GM12891 (cell line): Measurements from ENCODE around the gene PSMD3.

ENCODE experiments used
- DNase-seq: peaks from one replicate; pipeline ENCODE4 v3.0.0; 2011; ENCODE audit warnings: low spot score; ENCODE audit not compliant: insufficient read length
- FAIRE-seq: peaks from 2 replicates; lab custom pipeline; 2011; peaks lifted over from hg19 to GRCh38; lab: Jason Lieb, UNC
- PAX5 ChIP-seq: IDR thresholded peaks from 2 replicates; pipeline ENCODE4 v1.6.1; 2011; ENCODE audit warnings: low read length, moderate library complexity, mild to moderate bottlenecking; ENCODE audit not compliant: insufficient read depth, severe bottlenecking
- POLR2A ChIP-seq: IDR thresholded peaks from 2 replicates; pipeline ENCODE4 v1.6.1; 2011; ENCODE audit warnings: low read depth, low read length, control low read depth
- POLR2AphosphoS5 ChIP-seq: IDR thresholded peaks from 2 replicates; pipeline ENCODE4 v1.6.1; 2011; ENCODE audit warnings: low read depth, low read length, control low read depth
- POU2F2 ChIP-seq: IDR thresholded peaks from 2 replicates; pipeline ENCODE4 v1.6.1; 2011; ENCODE audit warnings: low read depth, mild to moderate bottlenecking, control low read depth, low read length, moderate library complexity
- SPI1 ChIP-seq: IDR thresholded peaks from 2 replicates; pipeline ENCODE4 v1.6.1; 2011; ENCODE audit warnings: low read depth, low read length, control low read depth
- TAF1 ChIP-seq: IDR thresholded peaks from 2 replicates; pipeline ENCODE4 v1.6.1; 2011; ENCODE audit warnings: low read depth, low read length, control low read depth

Gene PSMD3

GRCh38 chr17:39962642-39963220, 17.9 kb upstream of the PSMD3 start, which contains the start of gene GSDMA:
TSS of gene GSDMA (plus strand) at chr17:39963004. CDS start at chr17:39965688, 2,684 bp downstream.
- FAIRE-seq (no peak), DNase-seq (no peak)
- TF ChIP-seq POLR2A (no peak), SPI1 (no peak), POLR2AphosphoS5 (no peak), TAF1 (no peak), PAX5 (no peak), POU2F2 (no peak)

DNA sequence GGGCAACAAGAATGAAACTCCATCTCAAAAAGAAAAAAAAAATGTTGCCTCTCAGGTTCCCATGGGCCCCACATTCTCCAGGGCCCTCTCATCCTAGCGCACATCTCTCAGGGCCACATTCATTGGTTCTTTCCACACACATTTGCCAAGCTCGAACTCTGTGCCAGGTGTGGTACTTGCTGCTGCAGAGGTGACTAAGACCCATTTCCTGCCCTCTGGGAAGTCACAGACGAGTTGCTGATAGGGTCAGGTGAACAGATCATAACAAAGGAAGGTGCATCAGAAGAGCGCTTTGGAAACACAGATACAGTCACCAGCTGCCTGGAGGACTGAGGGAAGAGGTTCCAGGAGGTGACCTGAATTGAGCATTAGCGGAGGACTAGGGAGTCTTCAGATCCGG, 16.8 kb upstream of the PSMD3 start:
- FAIRE-seq (no peak), DNase-seq (no peak)
- TF ChIP-seq TAF1: no peak
- no peak for TF ChIP-seq POLR2AphosphoS5
- no peak for TF ChIP-seq PAX5

- FAIRE-seq (no peak), DNase-seq (no peak)
- no peak for TF ChIP-seq SPI1
- TF ChIP-seq POLR2AphosphoS5: no peak
- no peak for TF ChIP-seq POU2F2
- no peak for TF ChIP-seq PAX5
- no peak for TF ChIP-seq TAF1
- no peak for TF ChIP-seq POLR2A
Measured at GRCh38 chr17:39965017-39965699, 15.4 kb upstream of the PSMD3 start.

GRCh38 chr17:39966771-39967170, 13.8 kb upstream of the PSMD3 start:
- no peak for FAIRE-seq
- DNase-seq: no peak
- TF ChIP-seq PAX5: no peak
- no peak for TF ChIP-seq POLR2A
- no peak for TF ChIP-seq SPI1
- no peak for TF ChIP-seq TAF1
- TF ChIP-seq POLR2AphosphoS5: no peak
- no peak for TF ChIP-seq POU2F2

DNA sequence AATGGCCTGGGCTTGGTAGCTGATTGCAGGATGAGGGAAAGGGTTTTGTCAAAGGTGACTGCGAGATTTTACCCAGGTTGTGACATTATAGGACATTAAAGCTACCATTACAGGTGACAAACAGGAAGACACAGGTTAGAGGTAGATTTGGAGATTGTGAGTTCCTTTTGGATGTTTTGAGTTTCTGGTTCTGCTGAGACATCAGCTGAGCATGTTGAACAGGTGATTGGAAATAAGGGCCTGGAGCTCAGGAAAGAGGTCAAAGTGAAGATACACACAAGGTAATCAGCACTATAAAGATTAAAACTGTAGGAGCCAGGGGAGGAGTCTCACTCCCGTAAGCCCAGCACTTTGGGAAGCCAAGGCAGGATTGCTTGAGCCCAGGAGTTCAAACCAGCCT, 11.8 kb upstream of the PSMD3 start:
- TF ChIP-seq TAF1 (no peak), POU2F2 (no peak), PAX5 (no peak), SPI1 (no peak), POLR2AphosphoS5 (no peak), POLR2A (no peak)
- DNase-seq (no peak), FAIRE-seq (no peak)

GRCh38 chr17:39969375-39969774, 11.2 kb upstream of the PSMD3 start:
- FAIRE-seq (no peak), DNase-seq (no peak)
- TF ChIP-seq POLR2A: no peak
- TF ChIP-seq POU2F2: no peak
- no peak for TF ChIP-seq TAF1
- TF ChIP-seq SPI1: no peak
- TF ChIP-seq PAX5: no peak
- no peak for TF ChIP-seq POLR2AphosphoS5

DNA sequence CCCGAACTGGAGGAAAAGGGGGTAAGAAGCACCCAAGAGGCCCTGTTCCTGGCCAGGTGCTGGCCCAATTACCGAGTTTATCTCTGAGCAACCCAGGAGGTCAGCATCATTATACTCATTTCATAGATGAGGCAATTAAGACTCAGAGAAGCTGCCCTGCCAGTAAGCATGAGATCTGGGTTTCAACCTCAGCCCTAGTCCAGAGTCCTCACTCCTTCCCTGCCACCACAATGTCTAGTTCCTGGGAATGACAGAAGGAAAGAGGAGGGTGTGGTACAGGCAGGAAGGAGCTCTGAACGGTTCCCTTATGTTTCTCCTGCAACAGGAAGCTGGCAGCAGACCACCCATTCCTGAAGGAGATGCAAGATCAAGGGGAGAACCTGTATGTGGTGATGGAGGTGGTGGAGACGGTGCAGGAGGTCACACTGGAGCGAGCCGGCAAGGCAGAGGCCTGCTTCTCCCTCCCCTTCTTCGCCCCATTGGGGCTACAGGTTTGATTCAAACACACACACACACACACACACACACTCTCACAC, 10.4 kb upstream of the PSMD3 start:
- no peak for FAIRE-seq
- no peak for TF ChIP-seq POLR2A
- TF ChIP-seq PAX5: no peak
- no peak for TF ChIP-seq POLR2AphosphoS5
- TF ChIP-seq SPI1: no peak
- TF ChIP-seq TAF1: no peak
- no peak for TF ChIP-seq POU2F2
- DNase-seq: no peak

GRCh38 chr17:39971076-39971603, 9.5 kb upstream of the PSMD3 start:
- FAIRE-seq (no peak), DNase-seq (no peak)
- TF ChIP-seq POLR2AphosphoS5: no peak
- TF ChIP-seq POU2F2: no peak
- no peak for TF ChIP-seq PAX5
- no peak for TF ChIP-seq SPI1
- TF ChIP-seq POLR2A: no peak
- no peak for TF ChIP-seq TAF1

GRCh38 chr17:39972271-39972670, 8.3 kb upstream of the PSMD3 start:
- no peak for FAIRE-seq
- no peak for DNase-seq
- TF ChIP-seq SPI1 (no peak), PAX5 (no peak), TAF1 (no peak), POLR2AphosphoS5 (no peak), POLR2A (no peak), POU2F2 (no peak)

- FAIRE-seq: no peak
- TF ChIP-seq PAX5 (no peak), POLR2AphosphoS5 (no peak)
Measured at GRCh38 chr17:39973496-39973895, 7.1 kb upstream of the PSMD3 start.

More at GRCh38 chr17:39973496-39973895, 7.1 kb upstream of the PSMD3 start:
- DNase-seq: no peak
